Tibial nerve (tissue), 4 donors: ENCODE data around the gene FAM200C.

Experiments
- CTCF ChIP-seq, 5 experiments: fragments of 200-600 bp in 3 of 5; fragments of 450-650 bp in 2 of 5; sonication (generic) in 3 of 5; IDR thresholded peaks; one replicate each; pipeline ENCODE4 v1.5.1; 2016 to 2019; ENCODE audit warnings: antibody characterized with exemption in 5 of 5, mild to moderate bottlenecking in 3 of 5, moderate library complexity in 2 of 5
- EP300 ChIP-seq, 2 donors: sonication (generic); formaldehyde crosslinking; IDR thresholded peaks; one replicate each; pipeline ENCODE4 v1.6.1; 2017; ENCODE audit warnings: antibody characterized with exemption in 2 of 2, mild to moderate bottlenecking in 1 of 2
- POLR2A ChIP-seq, 2 donors: fragments of 450-650 bp; IDR thresholded peaks; one replicate each; pipeline ENCODE4 v1.6.1; 2017; ENCODE audit warnings: antibody characterized with exemption in 2 of 2, mild to moderate bottlenecking in 2 of 2, moderate library complexity in 2 of 2

GRCh38 chr5:160423099-160423498 lies 23.2 kb upstream of the FAM200C start:
- TF ChIP-seq EP300 (IDR thresholded peaks at IDR 0.05) (no peak), CTCF (IDR thresholded peaks at IDR 0.05) (no peak), POLR2A (IDR thresholded peaks at IDR 0.05) (no peak)
